NCI-H2227 (cell line): ENCODE data around the gene MAPKBP1.
A peak's percentile ranks its signal among the peaks of the same experiment; 100 is the strongest.

Experiments used
- DNase-seq: peaks from one replicate; lab custom pipeline; 2025; ENCODE audit not compliant: unreplicated experiment; lab: John Stamatoyannopoulos, UW

The MAPKBP1 gene

DNA sequence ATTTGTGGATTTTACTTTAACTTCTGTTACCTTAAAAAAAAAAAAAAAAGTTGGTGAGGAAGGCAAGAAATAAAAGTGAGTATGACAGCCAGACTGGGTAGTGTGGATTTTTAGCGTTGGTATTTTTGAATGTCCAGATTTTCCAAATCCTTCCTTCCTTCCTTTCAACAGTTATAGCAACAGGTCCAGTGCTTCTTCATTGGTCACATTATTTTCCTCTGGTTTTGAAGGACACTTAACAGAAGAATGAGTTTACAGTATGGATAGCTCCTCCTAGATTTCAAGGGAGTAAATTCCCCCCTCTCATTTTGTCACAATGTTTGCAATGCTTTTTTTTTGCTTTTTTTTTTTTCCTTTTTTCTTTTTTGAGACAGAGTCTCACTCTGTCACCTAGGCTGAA is 6.4 kb downstream of the MAPKBP1 start:
- no peak for DNase-seq

GRCh38 chr15:41782371-41783282 is 8.3 kb downstream of the MAPKBP1 start:
- DNase-seq, result no peak

GRCh38 chr15:41783296-41783695 is 9.0 kb downstream of the MAPKBP1 start:
- DNase-seq, result no peak

DNA sequence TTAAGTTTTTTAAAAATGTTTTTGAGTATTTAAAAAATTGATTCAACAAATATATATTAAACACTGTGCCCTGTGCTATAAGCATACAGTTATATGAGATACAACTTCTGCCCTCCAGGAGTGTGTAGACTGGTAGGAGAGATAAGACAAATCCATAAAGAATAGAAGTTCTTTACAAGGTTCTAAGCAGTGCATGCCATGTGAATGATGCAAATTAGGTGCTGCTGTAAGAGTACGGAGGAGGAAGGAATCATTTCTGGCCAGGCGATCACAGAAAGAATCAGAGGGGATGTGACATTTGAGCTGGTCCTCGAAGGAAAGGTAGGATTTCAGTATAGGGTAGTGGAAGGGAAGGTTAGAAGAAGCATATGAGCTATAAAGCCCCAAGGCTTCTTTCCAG is 14.0 kb downstream of the MAPKBP1 start:
- no peak for DNase-seq

- DNase-seq, result no peak
Measured at GRCh38 chr15:41789236-41789635, 15.0 kb downstream of the MAPKBP1 start.

DNA sequence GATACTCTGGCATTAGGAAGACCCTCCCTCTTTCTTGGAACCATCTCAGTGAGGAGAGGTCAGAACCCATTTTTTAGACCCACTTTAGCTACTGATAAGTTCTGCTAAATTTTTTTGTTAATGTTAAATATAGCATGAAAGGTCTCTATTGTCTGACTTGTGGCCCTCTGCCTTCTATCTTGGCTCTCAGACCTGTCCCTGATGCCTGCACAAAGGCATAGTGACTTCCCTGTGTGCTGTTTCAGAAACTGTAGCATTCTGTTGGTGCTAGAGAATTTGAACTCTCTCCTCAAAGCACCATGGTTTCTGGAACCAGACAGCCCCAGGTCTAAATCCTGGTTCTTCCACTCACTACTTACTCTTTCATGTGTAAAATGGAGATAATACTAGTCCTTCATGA is 15.4 kb downstream of the MAPKBP1 start:
- DNase-seq, result no peak

DNA sequence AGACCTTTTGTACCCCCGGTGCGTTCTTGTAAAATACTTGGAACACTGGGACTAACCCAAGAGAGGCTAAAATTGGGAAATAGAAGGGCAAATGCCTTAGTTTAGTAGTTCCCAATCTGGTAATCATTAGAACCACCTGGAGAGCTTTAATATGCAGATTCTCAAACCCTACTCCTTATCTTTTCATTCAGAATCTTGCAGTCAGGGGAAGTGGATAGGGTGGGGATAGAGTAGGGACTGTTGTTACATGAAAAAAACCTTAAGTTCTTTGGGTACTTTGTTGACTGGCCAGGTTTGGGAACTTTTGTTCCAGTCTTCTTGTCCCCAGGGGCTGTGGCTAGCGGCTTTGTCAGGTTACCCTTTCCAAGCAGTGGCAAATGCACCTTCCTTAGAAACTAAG is 15.9 kb downstream of the MAPKBP1 start:
- no peak for DNase-seq

GRCh38 chr15:41790756-41791546 is 16.7 kb downstream of the MAPKBP1 start:
- DNase-seq, result no peak

GRCh38 chr15:41791547-41791937 is 17.3 kb downstream of the MAPKBP1 start:
- no peak for DNase-seq

- no peak for DNase-seq
Measured at GRCh38 chr15:41792000-41792637, 17.8 kb downstream of the MAPKBP1 start.

DNA sequence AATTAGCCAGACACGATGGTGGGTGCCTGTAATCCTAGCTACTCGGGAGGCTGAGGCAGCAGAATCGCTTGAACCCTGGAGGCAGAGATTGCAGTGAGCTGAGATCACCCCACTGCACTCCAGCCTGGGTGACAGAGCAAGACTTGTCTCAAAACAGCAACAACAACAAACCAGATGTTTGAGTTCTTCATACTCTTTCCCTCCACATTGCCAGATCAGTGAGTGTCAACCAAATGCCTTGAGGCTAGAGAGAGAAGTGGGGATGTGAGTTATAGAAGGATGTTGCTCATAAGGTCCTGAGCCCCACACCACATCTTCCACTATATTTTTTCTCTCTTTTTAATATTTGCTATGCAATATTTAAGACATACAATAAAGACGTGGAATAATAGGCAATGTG is 19.8 kb downstream of the MAPKBP1 start:
- DNase-seq, result no peak

GRCh38 chr15:41795996-41796856 is 21.9 kb downstream of the MAPKBP1 start:
- no peak for DNase-seq

DNA sequence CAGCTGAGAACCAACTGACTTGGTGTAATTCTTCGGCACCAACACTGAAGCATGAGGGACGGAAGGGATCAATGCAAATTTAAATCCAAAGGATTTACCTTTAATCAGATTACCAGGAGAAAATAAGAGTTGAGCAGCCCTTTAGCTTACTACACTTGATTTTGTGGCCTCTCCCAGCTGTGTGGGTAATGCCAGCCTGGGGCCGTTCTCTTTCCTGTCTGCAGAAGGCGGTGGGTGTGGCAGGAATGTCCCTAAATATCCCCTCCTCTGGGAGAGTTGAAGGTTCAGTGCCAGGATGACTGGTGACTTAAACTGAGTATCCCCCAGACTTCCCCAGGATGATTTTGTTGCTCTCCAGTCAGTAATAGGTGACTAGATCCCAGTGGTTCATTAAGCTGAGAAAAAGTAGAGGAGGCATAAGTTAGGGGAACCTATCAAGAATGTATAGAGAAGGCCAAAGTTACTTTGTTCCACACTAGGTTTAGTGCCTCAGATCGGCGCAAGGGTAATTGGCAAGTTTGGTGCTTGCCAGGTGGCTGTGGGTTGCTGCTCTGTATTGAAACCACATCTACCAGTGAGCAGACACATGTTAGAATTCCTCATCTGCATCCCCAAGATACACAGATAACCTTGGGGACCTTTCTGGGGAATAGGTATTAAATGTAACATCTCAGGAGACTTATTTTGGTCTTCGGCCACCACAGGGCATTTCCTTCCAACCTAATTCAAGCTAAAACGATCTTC is 23.1 kb downstream of the MAPKBP1 start:
- no peak for DNase-seq

GRCh38 chr15:41798607-41799487 is 24.6 kb downstream of the MAPKBP1 start:
- peak; percentile 31 for DNase-seq

DNA sequence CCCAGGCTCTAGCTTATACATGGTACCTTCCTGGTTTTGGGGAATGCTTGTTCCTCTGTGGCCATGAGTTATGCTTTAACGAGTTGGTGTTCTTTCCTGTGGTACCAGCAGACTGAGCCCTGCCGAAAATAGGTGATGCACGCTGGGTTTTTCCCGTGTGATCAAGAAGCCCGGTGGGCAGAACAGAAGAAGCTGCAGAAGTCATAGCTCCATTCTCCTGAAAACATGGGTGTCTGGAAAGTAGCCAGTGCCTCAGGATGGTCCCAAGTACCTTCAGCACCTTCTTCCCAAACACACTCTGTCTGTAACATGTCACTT is 25.2 kb downstream of the MAPKBP1 start:
- DNase-seq, result no peak

DNA sequence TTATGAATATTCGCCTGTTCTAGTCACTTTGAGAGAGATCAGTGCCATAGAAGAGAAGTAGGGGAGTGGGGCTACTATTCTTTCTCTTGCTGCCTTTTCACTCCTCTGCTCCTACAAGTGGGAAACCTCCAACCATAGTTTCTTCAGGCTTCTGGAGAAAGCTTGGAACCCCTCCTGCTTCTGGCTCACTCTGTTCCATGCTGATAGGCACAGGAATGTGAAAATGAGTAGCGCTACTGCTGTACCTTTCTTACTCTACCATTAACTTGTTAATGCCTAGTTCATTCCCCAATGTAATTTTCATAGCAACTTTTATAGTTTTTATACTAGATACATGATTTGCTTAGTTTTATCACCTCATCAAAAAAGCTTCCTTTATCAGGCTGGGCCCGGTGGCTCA is 26.9 kb downstream of the MAPKBP1 start:
- DNase-seq, result no peak

- no peak for DNase-seq
Measured at GRCh38 chr15:41801850-41802455, 27.7 kb downstream of the MAPKBP1 start.

DNA sequence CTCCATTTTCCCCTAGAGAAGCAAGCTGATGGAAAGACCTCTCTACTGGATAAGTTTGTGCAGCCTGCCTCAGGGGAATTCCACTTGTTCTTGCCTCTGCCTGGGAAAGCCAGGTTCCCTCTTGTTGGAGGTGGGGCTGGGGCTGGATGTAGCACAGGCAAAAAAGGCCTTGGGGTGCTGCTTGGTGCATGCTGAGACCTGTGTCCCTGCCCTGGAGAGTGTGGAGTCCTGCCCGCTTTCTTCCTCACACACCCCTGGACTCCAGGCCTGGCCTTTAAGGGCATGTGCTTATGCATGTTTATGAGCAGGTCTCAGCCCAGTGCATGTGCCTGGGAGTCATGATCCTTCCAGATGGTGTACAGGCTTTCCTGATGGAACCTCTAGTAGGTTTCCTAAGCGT is 30.1 kb downstream of the MAPKBP1 start:
- no peak for DNase-seq
